HEK293T (cell line): ENCODE results near the gene EOGT.

Experiments used
- BHLHE40 ChIP-seq: fragments of 450-650 bp; IDR thresholded peaks from 2 replicates; pipeline ENCODE4 v1.6.1; 2016; ENCODE audit warnings: mild to moderate bottlenecking, moderate library complexity, borderline replicate concordance
- ELF4 ChIP-seq: fragments of 450-650 bp; IDR thresholded peaks from 2 replicates; pipeline ENCODE4 v1.6.1; 2017; ENCODE audit warnings: antibody characterized with exemption
- FOXA1 ChIP-seq: fragments of 450-650 bp; IDR thresholded peaks from 2 replicates; pipeline ENCODE4 v1.6.1; 2016; ENCODE audit warnings: mild to moderate bottlenecking
- FOXK2 ChIP-seq: fragments of 450-650 bp; IDR thresholded peaks from 2 replicates; pipeline ENCODE4 v1.6.1; 2016; ENCODE audit warnings: mild to moderate bottlenecking
- FOXM1 ChIP-seq: fragments of 450-650 bp; IDR thresholded peaks from 2 replicates; pipeline ENCODE4 v1.6.1; 2017; ENCODE audit warnings: mild to moderate bottlenecking, borderline replicate concordance
- HDGF ChIP-seq: fragments of 450-650 bp; IDR thresholded peaks from 2 replicates; pipeline ENCODE4 v1.6.1; 2017; ENCODE audit warnings: antibody characterized with exemption, borderline replicate concordance
- LEF1 ChIP-seq: fragments of 450-650 bp; IDR thresholded peaks from 2 replicates; pipeline ENCODE4 v1.6.1; 2017; ENCODE audit warnings: mild to moderate bottlenecking, borderline replicate concordance
- NFRKB ChIP-seq: fragments of 450-650 bp; IDR thresholded peaks from 2 replicates; pipeline ENCODE4 v1.6.1; 2016; ENCODE audit warnings: mild to moderate bottlenecking, moderate library complexity
- PKNOX1 ChIP-seq: fragments of 450-650 bp; IDR thresholded peaks from 2 replicates; pipeline ENCODE4 v1.6.1; 2016
- SP1 ChIP-seq: fragments of 450-650 bp; IDR thresholded peaks from 2 replicates; pipeline ENCODE4 v1.6.1; 2017
- SUZ12 ChIP-seq: fragments of 450-650 bp; IDR thresholded peaks from 2 replicates; pipeline ENCODE4 v1.6.1; 2016; ENCODE audit warnings: mild to moderate bottlenecking
- ZNF384 ChIP-seq: fragments of 450-650 bp; IDR thresholded peaks from 2 replicates; pipeline ENCODE4 v1.6.1; 2016

- TF ChIP-seq NFRKB = no peak
- TF ChIP-seq SP1 = no peak
- TF ChIP-seq LEF1 = no peak
- TF ChIP-seq FOXK2 = no peak
- no peak for TF ChIP-seq SUZ12
- TF ChIP-seq FOXM1 = no peak
- TF ChIP-seq HDGF = no peak
- TF ChIP-seq ELF4 = no peak
- no peak for TF ChIP-seq BHLHE40
- no peak for TF ChIP-seq ZNF384
- no peak for TF ChIP-seq FOXA1
- TF ChIP-seq PKNOX1 = no peak
Measured at GRCh38 chr3:68987322-68987721, 26.2 kb downstream of the EOGT start.
